Measurements from ENCODE around the gene TIMM23.

- TF ChIP-seq CTCF (IDR thresholded peaks at IDR 0.05; ENCODE audit: insufficient read depth, low read length, poor library complexity, severe bottlenecking) (no peak), EZH2phosphoT487 (conservative IDR thresholded peaks at IDR 0.05; ENCODE audit: low read length) (no peak)
Measured at GRCh38 chr10:46012746-46013145, 40.5 kb downstream of the TIMM23 start.
